ENCODE measurements around the gene TTC27.

TTC27 gene

GRCh38 chr2:32787207-32787606 is 159.4 kb downstream of the TTC27 start:
- Histone ChIP-seq H3K27me3 (replicated peaks) (no peaks in the 10 kb centered on the region), H3K27ac (no peak overlapping the region), H3K4me3 (ENCODE audit: low read depth, low read length) (no peak overlapping the region), H3K36me3 (replicated peaks) (no peaks in the 10 kb centered on the region)
- in situ Hi-C loops (cut with HindIII; ENCODE audit: low pct_ligation_motif_present, low sequenced_read_pairs) = no loop called here
- no peak for DNase-seq
- no peak for TF ChIP-seq CTCF (IDR thresholded peaks at IDR 0.05; ENCODE audit: low read depth, low read length, missing control alignments)

- Histone ChIP-seq H3K27me3 (replicated peaks) (no peaks in the 10 kb centered on the region), H3K36me3 (replicated peaks) (no peaks in the 10 kb centered on the region), H3K4me3 (ENCODE audit: low read depth, low read length) (no peak overlapping the region), H3K27ac (no peak overlapping the region)
- TF ChIP-seq CTCF (IDR thresholded peaks at IDR 0.05; ENCODE audit: low read depth, low read length, missing control alignments) = no peak
- DNase-seq = no peak
- in situ Hi-C loops (cut with HindIII; ENCODE audit: low pct_ligation_motif_present, low sequenced_read_pairs) = no loop called here
Measured at GRCh38 chr2:32788114-32788513, 160.3 kb downstream of the TTC27 start.

- no peak for DNase-seq
- in situ Hi-C loops (cut with HindIII; ENCODE audit: low pct_ligation_motif_present, low sequenced_read_pairs) = no loop called here
- no peak overlapping the region for H3K27ac ChIP-seq
Measured at GRCh38 chr2:32792416-32792815, 164.6 kb downstream of the TTC27 start.

GRCh38 chr2:32798829-32799228 is 171.0 kb downstream of the TTC27 start:
- Histone ChIP-seq H3K36me3 (replicated peaks) (no peaks in the 10 kb centered on the region), H3K27me3 (replicated peaks) (no peaks in the 10 kb centered on the region), H3K27ac (no peak overlapping the region), H3K4me3 (ENCODE audit: low read depth, low read length) (no peak overlapping the region)
- TF ChIP-seq CTCF (IDR thresholded peaks at IDR 0.05; ENCODE audit: low read depth, low read length, missing control alignments) = no peak
- in situ Hi-C loops (cut with HindIII; ENCODE audit: low pct_ligation_motif_present, low sequenced_read_pairs) = no loop called here
- no peak for DNase-seq

More at GRCh38 chr2:32792416-32792815, 164.6 kb downstream of the TTC27 start:
- H3K4me3 ChIP-seq (ENCODE audit: low read depth, low read length) = no peak overlapping the region
- no peak for TF ChIP-seq CTCF (IDR thresholded peaks at IDR 0.05; ENCODE audit: low read depth, low read length, missing control alignments)
- no peaks in the 10 kb centered on the region for H3K36me3 ChIP-seq (replicated peaks)
- H3K27me3 ChIP-seq (replicated peaks) = no peaks in the 10 kb centered on the region

- H3K27ac ChIP-seq = no peak overlapping the region
- in situ Hi-C loops (cut with HindIII; ENCODE audit: low pct_ligation_motif_present, low sequenced_read_pairs) = no loop called here
- DNase-seq = no peak
- no peaks in the 10 kb centered on the region for H3K36me3 ChIP-seq (replicated peaks)
- no peaks in the 10 kb centered on the region for H3K27me3 ChIP-seq (replicated peaks)
- no peak for TF ChIP-seq CTCF (IDR thresholded peaks at IDR 0.05; ENCODE audit: low read depth, low read length, missing control alignments)
- H3K4me3 ChIP-seq (ENCODE audit: low read depth, low read length) = no peak overlapping the region
Measured at GRCh38 chr2:32801741-32802140, 173.9 kb downstream of the TTC27 start.

- in situ Hi-C loops (cut with HindIII; ENCODE audit: low pct_ligation_motif_present, low sequenced_read_pairs) = no loop called here
- H3K4me3 ChIP-seq (ENCODE audit: low read depth, low read length) = no peak overlapping the region
Measured at GRCh38 chr2:32802877-32803276, 175.0 kb downstream of the TTC27 start.

More at GRCh38 chr2:32802877-32803276, 175.0 kb downstream of the TTC27 start:
- no peaks in the 10 kb centered on the region for H3K36me3 ChIP-seq (replicated peaks)
- no peaks in the 10 kb centered on the region for H3K27me3 ChIP-seq (replicated peaks)
- H3K27ac ChIP-seq = no peak overlapping the region
- no peak for DNase-seq
- TF ChIP-seq CTCF (IDR thresholded peaks at IDR 0.05; ENCODE audit: low read depth, low read length, missing control alignments) = no peak

Measured in brain microvascular endothelial cell (primary cell).